Nephron (organoid): ENCODE data around the gene SORCS2.
"Not testable (repeated sequence)": the region's sequence is repeated elsewhere in the genome, so short reads cannot be mapped to it uniquely, and the experiment has no call there.

ENCODE experiments used
- H3K27ac Mint-ChIP-seq, 3 experiments: 2 replicates each; pipeline ENCODE4 v1.8.0; 2020; ENCODE audit warnings: mixed read lengths in 3 of 3, mild to moderate bottlenecking in 2 of 3, moderate library complexity in 1 of 3
- H3K27me3 Mint-ChIP-seq: 2 replicates; pipeline ENCODE4 v1.8.0; 2021; ENCODE audit warnings: low read depth, mild to moderate bottlenecking, moderate library complexity, mixed read lengths
- H3K36me3 Mint-ChIP-seq: 2 replicates; pipeline ENCODE4 v1.8.0; 2020; ENCODE audit warnings: low read depth, mixed read lengths
- H3K4me1 Mint-ChIP-seq: 2 replicates; pipeline ENCODE4 v1.8.0; 2020; ENCODE audit warnings: mixed read lengths
- H3K4me3 Mint-ChIP-seq, 3 experiments: 2 replicates each; pipeline ENCODE4 v1.8.0; 2020; ENCODE audit warnings: mild to moderate bottlenecking in 3 of 3, mixed read lengths in 3 of 3, moderate library complexity in 2 of 3
- H3K9me3 Mint-ChIP-seq: 2 replicates; pipeline ENCODE4 v1.8.0; 2020; ENCODE audit warnings: mixed read lengths
- TF ChIP-seq, protein P1 (sequence below), 3 experiments: fragments of 200-600 bp; sonication (generic); IDR thresholded peaks; one replicate each; pipeline ENCODE4 v1.5.0; 2021; ENCODE audit warnings: antibody characterized with exemption in 3 of 3; ENCODE audit not compliant: unreplicated experiment in 3 of 3

SORCS2 gene

DNA sequence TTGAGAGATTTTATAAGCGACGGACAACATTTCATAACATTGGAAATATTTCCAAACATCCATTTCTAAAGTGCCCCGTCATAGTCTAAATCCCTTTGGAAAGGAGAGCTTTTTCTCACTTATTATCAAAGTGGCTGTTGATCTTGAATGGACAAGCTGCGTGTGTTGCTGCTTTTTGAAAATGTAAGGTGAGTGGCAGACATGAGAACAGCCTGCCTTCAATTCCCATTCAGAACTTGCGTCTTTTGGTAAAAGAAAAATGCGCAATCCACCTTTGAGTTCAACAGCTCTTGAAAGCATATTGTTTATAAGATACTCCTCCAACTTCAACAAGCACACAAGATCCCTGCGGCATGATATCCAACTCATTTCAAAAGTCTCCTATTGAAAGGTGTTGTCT, 380.6 kb downstream of the SORCS2 start:
- Mint-ChIP-seq H3K4me1 (no peaks in the 10 kb centered on the region), H3K27ac (no peak overlapping the region), H3K9me3 (peaks cover 28% of the 10 kb centered on the region), H3K27me3 (peaks cover 14% of the 10 kb centered on the region), H3K4me3 (no peak overlapping the region), H3K36me3 (peaks cover 18% of the 10 kb centered on the region)
- TF ChIP-seq, protein P1, sequence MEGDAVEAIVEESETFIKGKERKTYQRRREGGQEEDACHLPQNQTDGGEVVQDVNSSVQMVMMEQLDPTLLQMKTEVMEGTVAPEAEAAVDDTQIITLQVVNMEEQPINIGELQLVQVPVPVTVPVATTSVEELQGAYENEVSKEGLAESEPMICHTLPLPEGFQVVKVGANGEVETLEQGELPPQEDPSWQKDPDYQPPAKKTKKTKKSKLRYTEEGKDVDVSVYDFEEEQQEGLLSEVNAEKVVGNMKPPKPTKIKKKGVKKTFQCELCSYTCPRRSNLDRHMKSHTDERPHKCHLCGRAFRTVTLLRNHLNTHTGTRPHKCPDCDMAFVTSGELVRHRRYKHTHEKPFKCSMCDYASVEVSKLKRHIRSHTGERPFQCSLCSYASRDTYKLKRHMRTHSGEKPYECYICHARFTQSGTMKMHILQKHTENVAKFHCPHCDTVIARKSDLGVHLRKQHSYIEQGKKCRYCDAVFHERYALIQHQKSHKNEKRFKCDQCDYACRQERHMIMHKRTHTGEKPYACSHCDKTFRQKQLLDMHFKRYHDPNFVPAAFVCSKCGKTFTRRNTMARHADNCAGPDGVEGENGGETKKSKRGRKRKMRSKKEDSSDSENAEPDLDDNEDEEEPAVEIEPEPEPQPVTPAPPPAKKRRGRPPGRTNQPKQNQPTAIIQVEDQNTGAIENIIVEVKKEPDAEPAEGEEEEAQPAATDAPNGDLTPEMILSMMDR (IDR thresholded peaks at IDR 0.05; ENCODE audit: unreplicated experiment in 3 of 3): no peak

DNA sequence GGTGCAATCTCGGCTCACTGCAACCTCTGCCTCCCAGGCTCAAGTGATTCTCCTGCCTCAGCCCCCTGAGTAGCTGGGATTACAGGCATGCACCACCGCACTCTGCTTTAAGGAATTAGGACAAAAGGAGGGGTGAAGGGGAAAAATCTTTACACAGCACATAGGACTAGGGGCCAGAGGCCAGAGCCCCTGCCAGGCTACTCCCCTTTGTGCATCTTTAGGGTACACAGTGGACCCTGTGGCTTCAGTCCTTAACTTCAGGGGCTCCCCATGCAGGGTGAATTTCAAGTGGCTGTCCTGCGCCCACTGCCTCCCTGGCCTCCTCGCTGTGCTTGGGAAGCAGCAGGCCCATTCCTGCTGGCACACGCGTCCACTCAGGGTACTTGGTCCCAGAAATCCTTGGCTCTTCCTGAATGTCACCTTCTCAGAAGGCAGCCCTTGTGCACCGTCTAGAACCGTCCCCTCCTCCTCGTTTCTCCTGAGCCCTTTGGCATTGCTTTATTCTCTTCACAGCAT, 381.3 kb downstream of the SORCS2 start:
- no peak overlapping the region for H3K27ac Mint-ChIP-seq
- TF ChIP-seq, protein P1 (IDR thresholded peaks at IDR 0.05; ENCODE audit: unreplicated experiment in 3 of 3): no peak
- H3K27me3 Mint-ChIP-seq: peaks cover 18% of the 10 kb centered on the region
- no peak overlapping the region for H3K4me3 Mint-ChIP-seq
- peaks cover 34% of the 10 kb centered on the region for H3K9me3 Mint-ChIP-seq
- H3K36me3 Mint-ChIP-seq: peaks cover 18% of the 10 kb centered on the region
- H3K4me1 Mint-ChIP-seq: no peaks in the 10 kb centered on the region

DNA sequence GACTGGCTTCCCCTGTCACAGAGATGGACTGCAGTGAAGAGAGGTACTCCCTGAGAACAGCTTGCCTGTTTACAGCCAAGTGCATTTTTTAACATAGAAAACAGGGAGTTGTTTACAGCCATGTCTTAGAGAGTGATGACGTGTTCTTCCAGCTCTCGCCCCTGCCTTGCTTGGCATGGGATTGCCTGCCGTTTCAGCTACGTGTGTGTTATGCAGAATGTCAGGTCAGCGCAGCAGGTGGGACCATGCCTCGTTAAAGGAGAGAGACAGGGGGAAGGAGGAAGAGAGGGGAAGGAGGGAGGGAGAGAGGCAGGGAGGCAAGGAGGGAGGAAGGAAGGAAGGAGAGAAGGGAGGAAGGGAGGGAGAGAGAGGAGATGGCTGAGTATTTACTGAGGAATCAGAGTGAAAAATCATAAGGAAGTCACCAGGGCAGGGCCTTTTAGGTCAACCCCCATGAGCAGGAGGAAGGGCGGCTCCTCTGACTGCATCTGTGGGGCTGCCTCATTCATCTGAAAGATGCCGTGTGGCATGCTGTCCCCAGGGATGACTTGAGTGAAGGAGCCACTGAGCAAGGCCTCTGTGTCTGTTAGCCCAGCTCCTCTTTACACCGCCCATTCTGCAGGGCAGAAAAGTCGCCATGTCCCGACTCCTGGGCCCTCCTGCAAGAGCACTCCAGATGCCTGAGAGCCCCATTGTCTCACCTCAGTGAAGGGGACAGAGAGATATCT, 382.1 kb downstream of the SORCS2 start:
- Mint-ChIP-seq H3K4me1 (no peaks in the 10 kb centered on the region), H3K9me3 (peaks cover 40% of the 10 kb centered on the region), H3K36me3 (peaks cover 22% of the 10 kb centered on the region), H3K27me3 (peaks cover 13% of the 10 kb centered on the region), H3K4me3 (no peak overlapping the region), H3K27ac (no peak overlapping the region)
- TF ChIP-seq, protein P1 (IDR thresholded peaks at IDR 0.05; ENCODE audit: unreplicated experiment in 3 of 3): no peak

DNA sequence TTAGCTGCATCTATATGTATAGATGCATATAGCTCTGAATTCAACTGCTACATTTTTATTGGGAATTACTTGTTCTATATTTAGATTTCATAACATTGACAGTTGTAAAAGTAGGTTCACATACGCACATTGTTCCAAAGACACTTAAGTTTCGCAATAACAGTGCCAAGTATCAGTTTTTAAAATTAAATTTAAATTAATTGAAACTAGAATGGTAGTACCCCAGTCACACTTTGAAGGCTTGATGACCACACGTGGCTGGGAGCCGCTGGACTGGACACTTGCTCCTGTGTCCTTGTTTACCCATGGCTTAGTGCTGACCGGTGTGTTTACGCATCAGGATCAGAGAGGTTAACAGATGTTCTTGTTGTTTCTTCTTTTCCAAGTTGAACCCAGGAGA, 383.1 kb downstream of the SORCS2 start:
- H3K36me3 Mint-ChIP-seq: peaks cover 22% of the 10 kb centered on the region
- no peak overlapping the region for H3K4me3 Mint-ChIP-seq
- H3K9me3 Mint-ChIP-seq: peaks cover 44% of the 10 kb centered on the region
- H3K27ac Mint-ChIP-seq: peak overlapping the region in 1 of 3 experiments; percentile 42
- no peaks in the 10 kb centered on the region for H3K4me1 Mint-ChIP-seq
- H3K27me3 Mint-ChIP-seq: peaks cover 13% of the 10 kb centered on the region
- TF ChIP-seq, protein P1 (IDR thresholded peaks at IDR 0.05; ENCODE audit: unreplicated experiment in 3 of 3): no peak

DNA sequence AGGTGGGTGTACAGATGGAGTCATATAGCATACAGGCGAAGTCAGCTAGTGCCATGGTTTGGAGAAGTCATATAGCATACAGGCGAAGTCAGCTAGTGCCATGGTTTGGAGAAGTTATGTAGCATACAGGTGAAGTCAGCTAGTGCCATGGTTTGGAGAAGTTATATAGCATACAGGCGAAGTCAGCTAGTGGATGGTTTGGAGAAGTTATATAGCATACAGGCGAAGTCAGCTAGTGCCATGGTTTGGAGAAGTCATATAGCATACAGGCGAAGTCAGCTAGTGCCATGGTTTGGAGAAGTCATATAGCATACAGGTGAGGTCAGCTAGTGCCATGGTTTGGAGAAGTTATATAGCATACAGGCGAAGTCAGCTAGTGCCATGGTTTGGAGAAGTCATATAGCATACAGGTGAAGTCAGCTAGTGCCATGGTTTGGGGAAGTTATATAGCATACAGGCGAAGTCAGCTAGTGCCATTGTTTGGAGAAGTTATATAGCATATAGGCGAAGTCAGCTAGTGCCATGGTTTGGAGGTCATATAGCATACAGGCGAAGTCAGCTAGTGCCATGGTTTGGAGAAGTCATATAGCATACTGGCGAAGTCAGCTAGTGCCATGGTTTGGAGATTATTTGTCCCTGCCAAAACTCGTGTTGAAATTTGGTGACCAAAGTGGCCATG, 385.2 kb downstream of the SORCS2 start:
- not testable (repeated sequence) for H3K27ac Mint-ChIP-seq, H3K4me3 Mint-ChIP-seq, H3K4me1 Mint-ChIP-seq
- peaks cover 13% of the 10 kb centered on the region for H3K27me3 Mint-ChIP-seq
- H3K9me3 Mint-ChIP-seq: peaks cover 46% of the 10 kb centered on the region
- H3K36me3 Mint-ChIP-seq: peaks cover 22% of the 10 kb centered on the region

DNA sequence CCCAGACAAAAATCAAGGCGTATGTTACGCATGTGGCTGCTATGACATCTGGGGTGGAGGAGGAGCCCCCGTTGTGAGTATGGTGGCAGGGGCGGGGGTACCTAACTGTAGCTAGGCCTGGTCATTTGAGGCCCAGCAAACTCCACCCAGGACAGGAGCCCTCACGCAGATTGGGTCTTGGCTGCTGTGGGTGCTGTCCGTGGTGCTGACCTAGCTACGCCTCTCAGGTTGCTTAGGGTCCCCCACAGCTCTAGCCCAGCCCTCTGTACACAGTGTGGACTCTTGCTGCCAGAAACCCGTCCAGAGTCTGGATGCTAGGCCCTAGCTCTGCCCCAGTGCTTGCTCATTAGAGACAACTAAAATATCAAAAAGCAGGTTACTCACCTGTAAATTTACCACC, 389.1 kb downstream of the SORCS2 start:
- Mint-ChIP-seq H3K27ac (no peak overlapping the region), H3K9me3 (peaks cover 32% of the 10 kb centered on the region), H3K36me3 (peaks cover 11% of the 10 kb centered on the region), H3K27me3 (peaks cover 8% of the 10 kb centered on the region), H3K4me3 (no peak overlapping the region), H3K4me1 (peaks cover 24% of the 10 kb centered on the region)
- TF ChIP-seq, protein P1 (IDR thresholded peaks at IDR 0.05; ENCODE audit: unreplicated experiment in 3 of 3): no peak
